Kidney (tissue), 14 donors: ENCODE data around the gene LIPH. TPM values are rescaled to one million over a fixed set of nuclear protein-coding genes. Genes with fewer than 3 reads are reported as not detected.
A peak's percentile ranks its signal among the peaks of the same experiment; 100 is the strongest.

Source experiments
- DNase-seq, 5 donors: peaks; one replicate each; pipeline ENCODE4 v3.0.0-alpha.2; 2013 to 2020
- FAIRE-seq: peaks from 2 replicates; lab custom pipeline; 2012; peaks lifted over from hg19 to GRCh38; lab: Jason Lieb, UNC
- H3K27ac ChIP-seq, 2 donors: one replicate each; pipeline ENCODE4 v1.7.0; 2013; ENCODE audit warnings: low read depth in 2 of 2, low read length in 2 of 2, inconsistent platforms in 1 of 2
- H3K27me3 ChIP-seq: one replicate; pipeline ENCODE4 v1.7.1; 2013; ENCODE audit warnings: low read length, inconsistent platforms; ENCODE audit not compliant: control insufficient read depth, insufficient read depth
- H3K36me3 ChIP-seq, 3 donors: one replicate each; pipeline versions ENCODE4 v1.7.0 to v1.7.1; 2013; ENCODE audit warnings: low read length in 3 of 3, control low read depth in 1 of 3, inconsistent platforms in 1 of 3; ENCODE audit not compliant: insufficient read depth in 3 of 3, control insufficient read depth in 2 of 3
- H3K4me1 ChIP-seq, 3 donors: one replicate each; pipeline versions ENCODE4 v1.7.0 to v1.7.1; 2013; ENCODE audit warnings: low read length in 3 of 3, inconsistent platforms in 1 of 3, low read depth in 1 of 3; ENCODE audit not compliant: control insufficient read depth in 2 of 3, insufficient read depth in 2 of 3
- H3K4me3 ChIP-seq, 3 donors: one replicate each; pipeline versions ENCODE4 v1.7.0 to v1.8.1; 2013; ENCODE audit warnings: low read length in 3 of 3, control low read depth in 1 of 3, inconsistent platforms in 1 of 3
- H3K9ac ChIP-seq, 3 donors: one replicate each; pipeline versions ENCODE4 v1.7.0 to v1.7.1; 2013; ENCODE audit warnings: low read length in 3 of 3, control low read depth in 1 of 3, inconsistent platforms in 1 of 3
- H3K9me3 ChIP-seq, 3 donors: one replicate each; pipeline versions ENCODE4 v1.7.0 to v1.7.1; 2013; ENCODE audit warnings: low read length in 3 of 3, control low read depth in 1 of 3, inconsistent platforms in 1 of 3; ENCODE audit not compliant: control insufficient read depth in 2 of 3, insufficient read depth in 1 of 3
- CTCF ChIP-seq: IDR thresholded peaks from 3 replicates; pipeline ENCODE4 v1.5.1; 2012; ENCODE audit warnings: mild to moderate bottlenecking, moderate library complexity, borderline replicate concordance; ENCODE audit not compliant: insufficient read depth; ENCODE audit errors: extremely low read depth
- intact Hi-C: fragments of 100-400 bp; cut with DNase I; formaldehyde crosslinking; loops from one replicate; pipeline ENCODE4 v1.11.1; 2022
- polyA plus RNA-seq: library from polyadenylated mRNA; stranded (reverse); fragments of 350-450 nt; fragmentation: Illumina TruSeq; extraction: RNeasy Lipid Tissue Mini Kit (QIAGEN cat#74804); gene quantifications from one replicate; pipeline ENCODE4 v1.2.3, GENCODE V29; 2014; ENCODE audit warnings: low read depth, low replicate concordance; ENCODE audit not compliant: insufficient read depth
- total RNA-seq: library from RNA; stranded (reverse); fragmentation: NEBNext Ultra II Directional; extraction: Animal tissue kit (Norgen Biotek cat#: 25700); gene quantifications from one replicate; pipeline ENCODE4 v1.2.1, GENCODE V29; 2021
- donor health status: control.
- donor health status: control.
- donor health status: control.
- donor health status: control.
- donor health status: control.
- donor health status: DM: yes; HTN: yes; CAD: no.
- donor health status: Normal renal cell carcinoma (clear cell type).

Gene LIPH
- total and polyA plus RNA-seq, 2 donors from 2014 or later = 3.2 to 14.7 TPM

DNA sequence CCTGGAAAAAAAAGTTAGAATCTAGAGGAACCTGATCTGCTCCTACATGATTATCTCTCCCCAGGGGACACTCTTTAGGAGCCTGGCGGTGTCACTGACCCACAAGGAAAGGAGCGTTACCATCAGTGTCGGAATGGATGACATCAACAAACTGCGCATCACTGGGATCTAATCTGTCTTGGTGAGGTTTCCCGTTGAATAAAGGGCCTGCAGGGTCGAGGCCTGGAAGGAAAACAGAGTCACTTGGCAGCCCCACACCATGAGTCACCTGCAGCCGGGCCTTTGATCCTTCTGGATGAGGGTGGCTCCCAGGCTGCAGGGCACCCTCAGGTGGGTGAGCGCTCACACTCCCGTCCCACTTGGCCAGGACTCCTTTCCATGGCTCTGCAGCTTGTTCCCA is 25.0 kb downstream of the LIPH start:
- no peak for TF ChIP-seq CTCF
- Histone ChIP-seq H3K27ac (no peak overlapping the region), H3K9me3 (no peaks in the 10 kb centered on the region), H3K36me3 (no peaks in the 10 kb centered on the region), H3K4me3 (no peak overlapping the region), H3K4me1 (no peaks in the 10 kb centered on the region), H3K9ac (no peak overlapping the region), H3K27me3 (no peaks in the 10 kb centered on the region)
- no peak for DNase-seq
- intact Hi-C loops = no loop called here
- no peak for FAIRE-seq

DNA sequence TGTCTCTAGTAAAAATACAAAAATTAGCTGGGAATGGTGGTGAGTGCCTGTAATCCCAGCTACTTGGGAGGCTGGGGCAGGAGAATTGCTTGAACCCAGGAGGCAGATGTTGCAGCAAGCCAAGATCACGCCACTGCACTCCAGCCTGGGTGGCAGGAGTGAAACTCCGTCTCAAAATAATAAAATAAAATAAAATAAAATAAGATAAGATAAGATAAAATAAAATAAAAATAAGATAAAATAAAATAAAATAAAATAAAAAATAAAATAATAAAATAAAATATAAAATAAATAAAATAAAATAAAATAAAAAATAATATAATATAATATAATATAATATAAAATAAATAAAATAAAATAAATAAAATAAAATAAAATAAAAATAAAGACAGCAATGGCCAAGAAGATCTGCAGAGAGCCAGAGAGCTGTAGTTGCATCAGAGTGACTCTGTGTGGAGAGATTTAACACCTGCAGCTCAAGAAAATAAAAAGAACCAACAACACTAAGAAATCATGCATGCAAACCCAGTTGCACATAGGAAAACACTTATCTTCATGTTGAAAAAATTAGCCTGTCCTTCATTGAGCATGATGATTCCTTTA is 25.9 kb downstream of the LIPH start:
- Histone ChIP-seq H3K27ac (no peak overlapping the region), H3K9ac (no peak overlapping the region), H3K9me3 (no peaks in the 10 kb centered on the region), H3K36me3 (no peaks in the 10 kb centered on the region), H3K4me1 (no peaks in the 10 kb centered on the region), H3K27me3 (no peaks in the 10 kb centered on the region), H3K4me3 (no peak overlapping the region)
- FAIRE-seq (peak; percentile 85), DNase-seq (no peak)
- intact Hi-C loops = no loop called here
- TF ChIP-seq CTCF = no peak

- Histone ChIP-seq H3K27ac (no peak overlapping the region), H3K4me3 (no peak overlapping the region), H3K9ac (no peak overlapping the region), H3K4me1 (no peaks in the 10 kb centered on the region), H3K9me3 (no peaks in the 10 kb centered on the region), H3K36me3 (no peaks in the 10 kb centered on the region), H3K27me3 (no peaks in the 10 kb centered on the region)
- TF ChIP-seq CTCF = no peak
- intact Hi-C loops = no loop called here
- no peak for FAIRE-seq
- DNase-seq = no peak
Measured at GRCh38 chr3:185521349-185522138, 30.8 kb downstream of the LIPH start.
